CD4-positive, alpha-beta T cell treated with Interleukin-4 for 4 hours (primary cell): ENCODE measurements around the gene GGTA1.
"Not testable (repeated sequence)": the region's sequence is repeated elsewhere in the genome, so short reads cannot be mapped to it uniquely, and the experiment has no call there.

Experiments used
- DNase-seq: peaks from one replicate; pipeline ENCODE4 v3.0.0-alpha.2; 2020

GGTA1 gene

GRCh38 chr9:121499427-121500164 lies at the start of gene GGTA1:
Gene GGTA1, minus strand, starts transcription at chr9:121499844. Its CDS starts 31,922 bp downstream, at chr9:121467922.
- no peak for DNase-seq

- no peak for DNase-seq
Measured at GRCh38 chr9:121548666-121549065, 49.0 kb upstream of the GGTA1 start.

GRCh38 chr9:121545875-121546423 lies 46.3 kb upstream of the GGTA1 start:
- DNase-seq: peak; percentile 43

GRCh38 chr9:121545150-121545874 lies 45.7 kb upstream of the GGTA1 start:
- DNase-seq: no peak

GRCh38 chr9:121542025-121542424 lies 42.4 kb upstream of the GGTA1 start:
- DNase-seq: no peak

GRCh38 chr9:121541256-121541655 lies 41.6 kb upstream of the GGTA1 start:
- no peak for DNase-seq

- DNase-seq: no peak
Measured at GRCh38 chr9:121538221-121538620, 38.6 kb upstream of the GGTA1 start.

GRCh38 chr9:121537283-121537682 lies 37.6 kb upstream of the GGTA1 start:
- DNase-seq: no peak

- no peak for DNase-seq
Measured at GRCh38 chr9:121532881-121533280, 33.2 kb upstream of the GGTA1 start.

GRCh38 chr9:121529237-121529987 lies 29.8 kb upstream of the GGTA1 start:
- DNase-seq: no peak

GRCh38 chr9:121528642-121529041 lies 29.0 kb upstream of the GGTA1 start:
- no peak for DNase-seq

- no peak for DNase-seq
Measured at GRCh38 chr9:121527371-121527770, 27.7 kb upstream of the GGTA1 start.

GRCh38 chr9:121519688-121520087 lies 20.0 kb upstream of the GGTA1 start:
- DNase-seq: not testable (repeated sequence)

GRCh38 chr9:121518634-121519033 lies 19.0 kb upstream of the GGTA1 start:
- no peak for DNase-seq

GRCh38 chr9:121513166-121513565 lies 13.5 kb upstream of the GGTA1 start:
- DNase-seq: not testable (repeated sequence)

- DNase-seq: no peak
Measured at GRCh38 chr9:121510766-121511550, 11.3 kb upstream of the GGTA1 start.

- DNase-seq: no peak
Measured at GRCh38 chr9:121509180-121509579, 9.5 kb upstream of the GGTA1 start.

GRCh38 chr9:121508415-121508814 lies 8.8 kb upstream of the GGTA1 start:
- no peak for DNase-seq

GRCh38 chr9:121505903-121506735 lies 6.5 kb upstream of the GGTA1 start:
- no peak for DNase-seq

GRCh38 chr9:121503444-121503843 lies 3.8 kb upstream of the GGTA1 start:
- no peak for DNase-seq

- DNase-seq: no peak
Measured at GRCh38 chr9:121500165-121500478, 478 bp upstream of the GGTA1 start.

GRCh38 chr9:121499177-121499426 lies 542 bp downstream of the GGTA1 start:
- DNase-seq: no peak
